ENCODE results near the gene C17orf114.

C17orf114 gene

GRCh38 chr17:4789951-4790704, 12.0 kb downstream of the C17orf114 start (continued):
- TF ChIP-seq GMEB1 (CRISPR knock-in tag; IDR thresholded peaks at IDR 0.05; ENCODE audit: borderline replicate concordance) (no peak), ZNF597 (CRISPR knock-in tag; IDR thresholded peaks at IDR 0.05) (no peak), TFE3 (CRISPR knock-in tag; IDR thresholded peaks at IDR 0.05) (no peak; the same call in 1 of the 2 replicates), JUND (CRISPR knock-in tag; IDR thresholded peaks at IDR 0.05) (no peak), ZNF468 (CRISPR knock-in tag; IDR thresholded peaks at IDR 0.05) (peak; percentile 61; the same call in 1 of the 2 replicates), TEAD2 (CRISPR knock-in tag; IDR thresholded peaks at IDR 0.05) (no peak), ZNF549 (CRISPR knock-in tag; IDR thresholded peaks at IDR 0.05) (0 out of 2 replicates have a peak, but pooled peaks have one; percentile 45), HOXA3 (CRISPR knock-in tag; IDR thresholded peaks at IDR 0.05) (peak; percentile 53; the same call in 1 of the 2 replicates), FOXC1 (CRISPR knock-in tag; IDR thresholded peaks at IDR 0.05; ENCODE audit: borderline replicate concordance) (peak; percentile 26; the same call in 1 of the 2 replicates), ZNF740 (CRISPR knock-in tag; IDR thresholded peaks at IDR 0.05) (no peak; the same call in 1 of the 2 replicates), MLLT10 (CRISPR knock-in tag; IDR thresholded peaks at IDR 0.05) (no peak), ZNF678 (CRISPR knock-in tag; IDR thresholded peaks at IDR 0.05) (no peak), ZNF883 (CRISPR knock-in tag; IDR thresholded peaks at IDR 0.05; ENCODE audit: not compliant biosample characterization) (peak; percentile 76), MXD1 (CRISPR knock-in tag; IDR thresholded peaks at IDR 0.05) (no peak; the same call in none of the 2 replicates), ZNF766 (CRISPR knock-in tag; IDR thresholded peaks at IDR 0.05; ENCODE audit: borderline replicate concordance) (peak; percentile 56; the same call in 1 of the 2 replicates), EP300 (IDR thresholded peaks at IDR 0.05; ENCODE audit: low read depth in 2 of 2, low read length in 2 of 2) (no peak), EP300 (CRISPR knock-in tag; IDR thresholded peaks at IDR 0.05; ENCODE audit: borderline replicate concordance) (no peak), ZBTB39 (CRISPR knock-in tag; IDR thresholded peaks at IDR 0.05) (no peak; the same call in 1 of the 2 replicates), FOSL2 (CRISPR knock-in tag; IDR thresholded peaks at IDR 0.05) (0 out of 2 replicates have a peak, but pooled peaks have one; percentile 11), XRCC5 (optimal IDR thresholded peaks at IDR 0.05; ENCODE audit: low read length) (peak; percentile 48)
